Natural killer cell (primary cell): ENCODE data around the gene RNF144B. TPM values are rescaled to one million over a fixed set of nuclear protein-coding genes. Genes with fewer than 3 reads are reported as not detected.
"Not testable (repeated sequence)": the region's sequence is repeated elsewhere in the genome, so short reads cannot be mapped to it uniquely, and the experiment has no call there.

Experiments used
- ATAC-seq, 3 donors: fragments of 150-1000 bp in 2 of 3; fragments of 200-7000 bp in 1 of 3; cut with Tn5 transposase; 1 replicate in 1 of 3; 2 replicates in 2 of 3; pipeline ENCODE4 v1.10.0; 2021; ENCODE audit warnings: mild to moderate bottlenecking in 2 of 3, moderate library complexity in 2 of 3
- DNase-seq, 2 donors: peaks; one replicate each; pipeline versions ENCODE4 v3.0.0 to v3.0.0-alpha.2; 2013 to 2021; ENCODE audit warnings: mixed read lengths in 1 of 2
- H3K27ac ChIP-seq: one replicate; pipeline ENCODE4 v1.5.1; 2013; ENCODE audit warnings: mild to moderate bottlenecking, low read length
- H3K27me3 ChIP-seq: one replicate; pipeline ENCODE4 v1.6.1; 2013; ENCODE audit warnings: low read length; ENCODE audit not compliant: control insufficient read depth, insufficient read depth
- H3K36me3 ChIP-seq: one replicate; pipeline ENCODE4 v1.6.1; 2013; ENCODE audit warnings: low read length; ENCODE audit not compliant: control insufficient read depth, insufficient read depth
- H3K4me1 ChIP-seq: one replicate; pipeline ENCODE4 v1.6.1; 2013; ENCODE audit warnings: low read length; ENCODE audit not compliant: control insufficient read depth, insufficient read depth
- H3K4me3 ChIP-seq: one replicate; pipeline ENCODE4 v1.5.1; 2013; ENCODE audit warnings: low read length
- H3K9me3 ChIP-seq: one replicate; pipeline ENCODE4 v1.6.1; 2013; ENCODE audit warnings: low read length; ENCODE audit not compliant: control insufficient read depth, insufficient read depth
- H3K27ac Mint-ChIP-seq, 2 donors: one replicate each; pipeline ENCODE4 v1.8.0; 2022; ENCODE audit warnings: mild to moderate bottlenecking in 2 of 2, mixed read lengths in 2 of 2, moderate library complexity in 1 of 2
- H3K27me3 Mint-ChIP-seq, 2 donors: one replicate each; pipeline ENCODE4 v1.8.0; 2022; ENCODE audit warnings: low read depth in 2 of 2, mixed read lengths in 2 of 2
- H3K36me3 Mint-ChIP-seq: one replicate; pipeline ENCODE4 v1.8.0; 2022; ENCODE audit warnings: mixed read lengths
- H3K4me1 Mint-ChIP-seq, 2 donors: one replicate each; pipeline ENCODE4 v1.8.0; 2022; ENCODE audit warnings: mixed read lengths in 2 of 2
- H3K4me3 Mint-ChIP-seq: one replicate; pipeline ENCODE4 v1.8.0; 2022; ENCODE audit warnings: mild to moderate bottlenecking, moderate library complexity, mixed read lengths
- H3K9me3 Mint-ChIP-seq, 2 donors: one replicate each; pipeline ENCODE4 v1.8.0; 2022; ENCODE audit warnings: mixed read lengths in 2 of 2
- CTCF ChIP-seq: fragments of 200-600 bp; IDR thresholded peaks from one replicate; pipeline ENCODE4 v1.8.0; 2022; ENCODE audit warnings: antibody characterized with exemption
- WGBS: methylation state at CpG from one replicate; pipeline ENCODE4 v1.1.7; 2013; ENCODE audit warnings: missing lambda C conversion rate; ENCODE audit not compliant: insufficient coverage; 5-methylcytosine and 5-hydroxymethylcytosine counted together
- intact Hi-C: fragments of 100-400 bp; cut with micrococcal nuclease; formaldehyde crosslinking; loops from one replicate; pipeline ENCODE4 v1.14.2; 2022
- total RNA-seq, 4 donors: library from RNA; stranded (reverse); fragments of 120-200 nt in 1 of 4; gene quantifications; one replicate each; pipeline versions ENCODE4 v1.2.3 to v1.2.4, GENCODE V29; 2013 to 2022

Gene RNF144B
- total RNA-seq, 3 donors from 2014 or later (not counting 1 experiment from before 2014, with no cell fraction given) = 3.3 to 10.5 (median 5.2) TPM

GRCh38 chr6:18352842-18353241 lies 34.3 kb upstream of the RNF144B start:
- TF ChIP-seq CTCF = no peak
- no peak overlapping the region for H3K4me3 ChIP-seq
- intact Hi-C loops = no loop called here
- no peaks in the 10 kb centered on the region for H3K4me1 Mint-ChIP-seq
- H3K9me3 Mint-ChIP-seq = no peaks in the 10 kb centered on the region
- H3K36me3 ChIP-seq = no peaks in the 10 kb centered on the region
- no peak overlapping the region for H3K4me3 Mint-ChIP-seq
- H3K36me3 Mint-ChIP-seq = peaks cover 7% of the 10 kb centered on the region
- H3K27me3 ChIP-seq = no peaks in the 10 kb centered on the region
- DNase-seq (no peak), ATAC-seq (no peak)
- no peak overlapping the region for H3K27ac Mint-ChIP-seq
- 62% methylated on average over 2 of the region's 2 CpGs for WGBS
- no peaks in the 10 kb centered on the region for H3K9me3 ChIP-seq
- no peaks in the 10 kb centered on the region for H3K4me1 ChIP-seq
- H3K27ac ChIP-seq = no peak overlapping the region
- H3K27me3 Mint-ChIP-seq = peaks cover 12 to 51% of the 10 kb centered on the region in 2 donors

- H3K4me3 ChIP-seq = no peak overlapping the region
- Mint-ChIP-seq H3K4me3 (no peak overlapping the region), H3K36me3 (peaks cover 7% of the 10 kb centered on the region), H3K27ac (no peak overlapping the region), H3K27me3 (peaks cover 16 to 49% of the 10 kb centered on the region in 2 donors), H3K4me1 (no peaks in the 10 kb centered on the region), H3K9me3 (no peaks in the 10 kb centered on the region)
- intact Hi-C loops = no loop called here
- ATAC-seq (no peak), DNase-seq (no peak)
- H3K9me3 ChIP-seq = no peaks in the 10 kb centered on the region
- no peaks in the 10 kb centered on the region for H3K4me1 ChIP-seq
- 71% methylated on average over 1 of the region's 2 CpGs for WGBS
- H3K27ac ChIP-seq = no peak overlapping the region
- no peaks in the 10 kb centered on the region for H3K36me3 ChIP-seq
- H3K27me3 ChIP-seq = no peaks in the 10 kb centered on the region
- no peak for TF ChIP-seq CTCF
Measured at GRCh38 chr6:18353251-18353650, 33.9 kb upstream of the RNF144B start.

- ATAC-seq, H3K36me3 Mint-ChIP-seq, H3K4me1 Mint-ChIP-seq, DNase-seq, H3K4me1 ChIP-seq, H3K9me3 Mint-ChIP-seq, H3K4me3 Mint-ChIP-seq, H3K27ac Mint-ChIP-seq, H3K27me3 ChIP-seq, H3K9me3 ChIP-seq, H3K36me3 ChIP-seq, H3K4me3 ChIP-seq, H3K27ac ChIP-seq, intact Hi-C loops: not testable (repeated sequence)
- no CpG with 5 or more reads among the region's 4 CpGs for WGBS
- H3K27me3 Mint-ChIP-seq = peaks cover 18 to 45% of the 10 kb centered on the region in 2 donors
Measured at GRCh38 chr6:18357546-18357945, 29.6 kb upstream of the RNF144B start.

- TF ChIP-seq CTCF = no peak
- Histone ChIP-seq H3K4me1 (peaks cover 5% of the 10 kb centered on the region), H3K27me3 (no peaks in the 10 kb centered on the region)
Measured at GRCh38 chr6:18359237-18359885, 27.8 kb upstream of the RNF144B start.

More at GRCh38 chr6:18359237-18359885, 27.8 kb upstream of the RNF144B start:
- H3K4me1 Mint-ChIP-seq = no peaks in the 10 kb centered on the region
- H3K36me3 ChIP-seq = no peaks in the 10 kb centered on the region
- H3K4me3 ChIP-seq = no peak overlapping the region
- no peak for DNase-seq
- no peak overlapping the region for H3K4me3 Mint-ChIP-seq
- 60% methylated on average over 1 of the region's 1 CpG for WGBS
- intact Hi-C loops = no loop called here
- no peak overlapping the region for H3K27ac Mint-ChIP-seq
- H3K27me3 Mint-ChIP-seq = peaks cover 18 to 45% of the 10 kb centered on the region in 2 donors
- no peak overlapping the region for H3K27ac ChIP-seq
- H3K36me3 Mint-ChIP-seq = peaks cover 7% of the 10 kb centered on the region
- no peaks in the 10 kb centered on the region for H3K9me3 ChIP-seq
- ATAC-seq = no peak
- H3K9me3 Mint-ChIP-seq = peaks cover 2% of the 10 kb centered on the region in 2 donors
